ENCODE measurements around the gene EFNB2.

DNA sequence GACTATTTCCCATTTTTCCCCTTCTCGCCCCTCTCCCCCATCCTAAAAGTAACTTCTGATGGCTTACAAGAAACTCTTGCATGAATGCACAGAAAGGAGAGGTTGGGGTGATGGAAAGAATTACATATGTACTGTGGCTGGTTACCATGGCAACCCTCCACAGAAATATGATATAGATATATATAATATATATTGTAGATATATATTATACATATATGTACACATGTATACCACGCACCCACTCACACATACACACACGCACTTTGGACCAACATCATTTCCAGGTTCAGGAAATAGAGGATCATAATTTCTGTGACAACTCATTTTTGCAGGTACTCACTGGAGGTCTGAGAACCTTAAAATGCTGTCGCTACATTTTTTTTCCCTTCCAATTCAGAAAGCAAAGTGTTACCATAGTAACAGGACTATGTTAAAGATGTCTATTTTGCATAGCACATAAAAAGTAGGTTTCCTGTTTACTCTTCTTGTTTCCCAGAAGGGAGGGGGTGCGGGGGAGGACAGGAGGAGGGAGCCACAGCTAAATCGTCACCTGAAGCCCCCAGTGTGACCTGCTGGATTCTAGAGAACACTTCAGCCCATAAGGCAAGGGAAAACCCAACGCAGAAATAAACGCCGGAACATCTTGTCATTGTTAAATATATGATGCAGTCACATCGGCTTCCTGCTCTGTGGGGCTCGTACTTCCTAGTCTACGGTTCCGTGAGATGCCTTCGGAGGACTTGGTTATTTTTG is 44.7 kb downstream of the EFNB2 start:
- TF ChIP-seq CTCF (conservative IDR thresholded peaks at IDR 0.05; ENCODE audit: low read depth, low read length) (no peak), EZH2 (IDR thresholded peaks at IDR 0.05; ENCODE audit: low read length, unreplicated experiment) (no peak), EZH2phosphoT487 (IDR thresholded peaks at IDR 0.05; ENCODE audit: borderline replicate concordance, low read length) (no peak)
